ENCODE results near the gene PTK6.

PTK6 gene

DNA sequence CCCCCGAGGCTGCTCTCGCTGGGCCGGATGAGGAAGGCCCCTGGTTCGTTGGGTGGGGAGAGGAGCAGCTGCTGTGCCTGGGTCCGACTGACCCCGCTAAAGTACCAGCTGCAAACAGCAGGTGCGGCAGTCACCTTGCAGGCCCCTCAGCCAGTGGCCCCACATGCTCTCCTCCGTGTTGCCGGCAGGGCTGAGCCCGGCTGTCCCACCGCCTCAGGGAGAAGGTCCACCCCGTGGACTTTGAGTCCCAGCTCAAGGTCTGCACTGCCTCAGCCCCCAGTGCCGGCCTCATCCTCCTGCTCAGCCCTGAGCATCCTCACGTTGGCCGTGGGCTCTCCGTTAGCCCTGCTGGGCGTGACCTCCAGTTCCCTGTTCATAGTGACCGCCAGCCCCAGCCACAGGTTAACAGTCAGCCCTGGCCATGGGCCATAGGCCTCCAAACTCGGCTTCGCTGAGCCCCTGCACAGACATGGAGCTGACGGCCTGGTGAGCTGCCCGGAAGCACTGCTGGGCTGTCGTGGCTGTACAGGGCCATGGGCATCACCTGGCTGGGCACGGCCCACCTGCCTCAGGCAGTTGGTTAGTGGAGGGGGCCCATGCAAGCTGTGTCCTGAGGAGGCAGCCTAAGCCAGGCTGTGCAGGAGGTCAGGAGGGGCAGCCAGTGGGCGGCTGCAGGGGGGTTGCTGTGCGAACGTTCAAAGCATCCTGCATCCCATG lies 7.2 kb upstream of the PTK6 start:
- H3K4me1 Mint-ChIP-seq: peaks cover 71% of the 10 kb centered on the region
- no peak overlapping the region for H3K4me3 Mint-ChIP-seq
- peaks cover 14% of the 10 kb centered on the region for H3K27me3 Mint-ChIP-seq
- H3K27ac Mint-ChIP-seq: no peak overlapping the region
- H3K36me3 Mint-ChIP-seq: no peaks in the 10 kb centered on the region
- no peaks in the 10 kb centered on the region for H3K9me3 Mint-ChIP-seq
- ATAC-seq: no peak

DNA sequence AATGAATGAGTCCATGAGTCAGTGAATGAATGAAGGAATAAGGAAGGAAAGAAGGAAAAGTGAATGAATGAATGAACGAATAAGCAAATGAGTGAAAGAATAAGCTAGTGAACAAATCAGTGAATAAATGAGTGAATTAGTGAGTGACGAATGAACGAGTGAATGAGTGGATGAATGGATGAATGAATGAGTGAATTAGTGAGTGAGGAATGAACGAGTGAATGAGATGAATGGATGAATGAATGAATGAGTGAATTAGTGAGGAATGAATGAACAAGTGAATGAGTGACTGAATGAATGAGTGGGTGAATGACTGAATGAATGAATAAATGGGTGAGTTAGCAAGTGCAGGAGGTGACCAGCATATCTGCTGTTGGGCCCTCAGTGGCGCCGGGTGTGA lies 6.6 kb upstream of the PTK6 start:
- H3K36me3 Mint-ChIP-seq: no peaks in the 10 kb centered on the region
- H3K4me3 Mint-ChIP-seq: no peak overlapping the region
- ATAC-seq: no peak
- H3K4me1 Mint-ChIP-seq: peaks cover 71% of the 10 kb centered on the region
- peaks cover 8% of the 10 kb centered on the region for H3K27me3 Mint-ChIP-seq
- H3K27ac Mint-ChIP-seq: no peak overlapping the region
- no peaks in the 10 kb centered on the region for H3K9me3 Mint-ChIP-seq

DNA sequence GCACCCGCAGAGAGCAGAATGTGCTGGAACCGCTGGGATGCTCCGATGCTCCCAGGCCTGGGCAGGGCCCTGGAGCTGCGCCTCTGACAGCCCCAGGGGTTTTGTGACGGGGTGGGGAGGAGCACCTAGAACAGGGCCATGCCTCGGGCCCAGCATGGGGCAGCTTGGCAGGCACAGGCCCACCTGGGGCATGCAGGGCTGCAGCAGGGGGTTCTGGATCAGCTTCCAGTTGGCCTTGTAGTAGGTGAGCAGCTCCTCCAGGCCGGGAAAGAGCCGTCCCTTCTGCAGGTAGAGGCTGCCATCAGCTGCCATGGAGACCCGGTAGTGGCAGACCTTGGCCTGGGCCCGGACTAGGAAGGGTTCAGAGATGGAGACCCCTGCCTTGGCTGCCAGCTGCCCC lies 6.0 kb upstream of the PTK6 start:
- Mint-ChIP-seq H3K36me3 (no peaks in the 10 kb centered on the region), H3K9me3 (no peaks in the 10 kb centered on the region), H3K4me1 (peaks cover 72% of the 10 kb centered on the region), H3K27ac (peak overlapping the region; percentile 84), H3K27me3 (peaks cover 8% of the 10 kb centered on the region), H3K4me3 (peak overlapping the region; percentile 69)
- ATAC-seq: peak; percentile 40

DNA sequence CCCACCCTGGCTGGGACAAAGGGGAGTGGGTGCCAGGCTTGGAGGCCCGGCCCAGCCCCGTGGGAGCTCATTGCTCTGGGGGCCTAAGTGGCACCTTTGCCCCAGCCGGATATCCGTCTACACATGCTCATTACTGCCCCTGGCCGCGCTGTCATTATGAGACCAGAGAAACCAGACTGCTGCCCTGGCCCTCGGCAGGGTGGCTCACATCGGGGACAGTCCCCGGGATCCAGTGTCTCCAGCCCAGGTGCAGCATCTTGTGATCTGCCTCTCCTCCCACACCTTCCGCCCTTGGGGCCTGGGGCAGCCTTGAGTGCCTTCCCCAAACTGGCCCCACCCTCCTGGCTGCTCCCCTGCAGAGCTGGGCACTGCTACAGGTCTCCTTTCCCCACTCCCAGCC lies 5.5 kb upstream of the PTK6 start:
- H3K36me3 Mint-ChIP-seq: no peaks in the 10 kb centered on the region
- H3K27me3 Mint-ChIP-seq: peaks cover 8% of the 10 kb centered on the region
- ATAC-seq: peak; percentile 84
- peak overlapping the region; percentile 84 for H3K27ac Mint-ChIP-seq
- peaks cover 77% of the 10 kb centered on the region for H3K4me1 Mint-ChIP-seq
- H3K9me3 Mint-ChIP-seq: no peaks in the 10 kb centered on the region
- peak overlapping the region; percentile 69 for H3K4me3 Mint-ChIP-seq

DNA sequence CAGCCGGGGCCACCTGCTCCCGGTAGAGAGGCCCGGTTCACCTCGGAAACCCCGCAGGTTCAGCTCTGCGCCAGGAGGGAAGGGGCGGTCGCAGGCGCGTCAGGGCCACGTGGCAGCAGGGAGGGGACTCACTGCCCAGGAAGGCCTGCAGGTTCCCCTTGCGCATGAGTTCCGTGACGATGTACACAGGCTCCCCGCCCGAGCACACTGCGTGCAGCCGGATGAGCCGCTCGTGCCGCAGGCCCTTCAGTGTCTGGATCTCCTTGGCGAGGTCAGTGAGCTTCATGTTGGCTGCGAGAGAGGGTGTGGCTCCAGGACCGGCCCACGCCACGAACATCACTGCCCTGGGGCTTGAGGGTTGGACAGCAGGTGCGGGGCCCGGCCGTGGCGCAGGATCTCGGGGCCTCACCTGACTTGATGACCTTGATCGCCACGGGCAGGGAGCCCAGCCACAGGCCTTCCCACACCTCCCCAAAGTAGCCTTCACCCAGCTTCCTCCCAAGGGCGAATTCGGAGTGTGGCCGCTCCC lies 4.9 kb upstream of the PTK6 start:
- Mint-ChIP-seq H3K27me3 (peaks cover 7% of the 10 kb centered on the region), H3K4me3 (peak overlapping the region; percentile 70), H3K9me3 (no peaks in the 10 kb centered on the region), H3K27ac (peak overlapping the region; percentile 84), H3K36me3 (no peaks in the 10 kb centered on the region), H3K4me1 (peaks cover 82% of the 10 kb centered on the region)
- ATAC-seq: peak; percentile 1

DNA sequence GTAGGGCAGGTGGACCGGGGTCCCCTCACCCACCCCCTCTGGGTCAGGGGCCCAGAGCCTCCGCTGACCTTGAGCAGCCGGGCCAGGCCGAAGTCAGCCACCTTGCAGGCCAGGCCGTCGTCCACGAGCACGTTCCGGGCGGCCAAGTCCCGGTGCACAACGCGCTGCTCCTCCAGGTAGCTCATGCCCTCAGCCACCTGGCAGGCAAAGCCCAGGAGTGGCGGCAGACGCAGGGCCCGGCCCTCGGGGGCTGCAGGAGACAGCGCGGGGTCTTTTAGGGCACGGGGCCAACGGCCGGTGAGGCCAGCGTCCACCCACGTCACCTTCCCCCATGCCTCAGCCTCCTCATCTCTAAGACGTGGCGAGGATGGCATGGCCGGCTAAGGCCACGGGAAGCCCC lies 4.2 kb upstream of the PTK6 start:
- no peaks in the 10 kb centered on the region for H3K36me3 Mint-ChIP-seq
- H3K4me1 Mint-ChIP-seq: peaks cover 83% of the 10 kb centered on the region
- no peaks in the 10 kb centered on the region for H3K9me3 Mint-ChIP-seq
- no peak overlapping the region for H3K4me3 Mint-ChIP-seq
- H3K27me3 Mint-ChIP-seq: peaks cover 3% of the 10 kb centered on the region
- ATAC-seq: no peak
- H3K27ac Mint-ChIP-seq: no peak overlapping the region

DNA sequence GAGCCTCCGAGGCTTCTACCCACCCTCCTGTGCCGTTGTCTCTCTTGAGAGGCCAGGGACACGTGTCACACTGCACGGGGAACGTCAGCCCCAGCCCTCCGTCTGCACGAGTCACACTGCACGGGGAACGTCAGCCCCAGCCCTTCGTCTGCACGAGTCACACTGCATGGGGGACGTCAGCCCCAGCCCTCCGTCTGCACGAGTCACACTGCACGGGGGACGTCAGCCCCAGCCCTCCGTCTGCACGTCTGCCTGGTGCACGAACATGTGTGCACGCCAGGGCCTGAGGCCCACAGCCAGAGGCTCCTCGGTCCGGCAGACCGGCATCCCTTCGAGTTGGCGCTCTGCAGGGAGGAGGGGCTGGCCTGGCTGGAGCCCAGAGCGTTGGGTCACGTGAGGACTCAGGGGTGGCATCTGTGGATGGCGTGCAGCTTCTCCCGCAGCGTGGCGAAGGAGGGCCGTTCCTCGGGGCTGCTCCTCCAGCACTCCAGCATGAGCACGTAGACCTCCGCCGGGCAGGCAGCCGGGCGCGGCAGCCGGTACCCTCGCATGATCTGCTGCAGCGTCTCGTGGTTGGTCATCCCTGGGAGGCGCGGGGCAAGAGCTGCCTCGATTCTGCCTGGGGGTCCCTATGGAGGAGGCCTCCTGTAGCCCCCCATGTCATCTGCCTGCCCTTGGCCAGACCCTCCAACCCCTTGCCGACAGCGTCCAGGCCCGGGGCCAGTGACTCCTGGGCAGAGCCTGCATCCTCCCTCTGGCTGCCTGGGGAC lies 3.4 kb upstream of the PTK6 start:
- Mint-ChIP-seq H3K4me3 (no peak overlapping the region), H3K4me1 (peaks cover 81% of the 10 kb centered on the region), H3K27me3 (peaks cover 8% of the 10 kb centered on the region), H3K27ac (no peak overlapping the region), H3K36me3 (no peaks in the 10 kb centered on the region), H3K9me3 (no peaks in the 10 kb centered on the region)
- ATAC-seq: no peak

DNA sequence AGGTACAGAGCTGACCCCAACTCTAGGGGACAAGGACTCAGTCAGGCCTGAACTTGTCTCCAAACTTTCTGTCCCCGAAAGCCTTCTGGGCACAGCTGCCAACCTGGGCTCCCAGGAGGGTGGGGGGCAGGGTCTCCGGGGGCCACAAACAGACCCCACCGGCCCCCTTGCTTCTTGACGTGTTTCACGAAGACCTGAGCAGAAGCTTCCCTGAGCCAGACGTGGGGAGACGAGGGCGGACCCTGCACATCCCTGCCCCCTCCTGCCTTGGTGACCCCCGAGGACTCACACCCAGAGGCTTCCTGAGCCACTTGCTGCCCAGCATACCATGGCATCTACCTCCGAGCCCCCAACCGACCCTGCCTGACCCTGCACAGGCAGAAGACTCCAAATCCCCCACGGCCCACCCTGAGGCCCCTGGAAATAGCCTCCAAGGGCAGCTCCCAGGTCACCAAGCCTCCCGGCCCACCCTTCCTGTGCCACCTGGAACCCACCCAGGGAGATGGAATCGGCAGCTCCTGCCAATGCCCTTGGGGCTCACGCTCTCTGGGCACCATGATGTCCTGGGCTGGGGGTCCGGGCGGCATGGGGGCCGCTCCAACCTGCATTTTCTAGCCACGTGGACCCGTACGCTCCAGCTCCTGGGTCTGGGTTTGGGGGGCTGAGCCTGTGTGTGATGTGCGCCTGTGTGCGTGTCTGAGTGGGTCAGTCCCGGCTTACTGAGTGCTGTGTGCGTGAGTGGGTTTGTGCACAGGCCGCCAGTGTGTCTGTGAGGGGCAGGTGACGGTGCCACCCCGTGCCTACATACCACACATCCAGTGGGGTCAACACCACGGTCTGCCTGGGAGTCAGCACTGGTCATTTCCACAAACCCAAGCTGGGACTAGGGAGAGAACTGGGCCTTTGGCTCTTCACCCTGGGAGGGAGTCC lies 2.5 kb upstream of the PTK6 start:
- no peaks in the 10 kb centered on the region for H3K9me3 Mint-ChIP-seq
- peaks cover 8% of the 10 kb centered on the region for H3K27me3 Mint-ChIP-seq
- no peak for ATAC-seq
- H3K27ac Mint-ChIP-seq: peak overlapping the region; percentile 60
- no peaks in the 10 kb centered on the region for H3K36me3 Mint-ChIP-seq
- peaks cover 72% of the 10 kb centered on the region for H3K4me1 Mint-ChIP-seq
- H3K4me3 Mint-ChIP-seq: no peak overlapping the region

DNA sequence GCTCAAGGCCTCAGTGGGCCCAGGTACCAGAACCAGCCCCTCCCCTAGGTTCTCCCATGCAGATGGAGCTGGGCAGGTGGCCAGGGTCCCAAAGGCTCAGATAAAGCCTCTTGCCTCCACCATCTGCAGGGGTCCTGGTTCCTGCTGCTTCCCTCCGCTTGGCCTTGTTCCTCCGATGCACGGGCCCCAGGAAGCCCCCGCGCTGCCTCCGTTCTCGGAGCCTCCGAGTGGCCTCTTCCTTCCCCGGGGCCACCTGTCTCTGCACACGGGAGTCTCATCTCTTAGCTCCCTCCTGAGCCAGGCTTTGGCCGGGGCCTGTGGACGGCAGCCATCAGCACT lies 1.9 kb upstream of the PTK6 start:
- Mint-ChIP-seq H3K27me3 (peaks cover 8% of the 10 kb centered on the region), H3K9me3 (no peaks in the 10 kb centered on the region), H3K4me1 (peaks cover 66% of the 10 kb centered on the region), H3K4me3 (no peak overlapping the region), H3K27ac (peak overlapping the region; percentile 60), H3K36me3 (no peaks in the 10 kb centered on the region)
- no peak for ATAC-seq

DNA sequence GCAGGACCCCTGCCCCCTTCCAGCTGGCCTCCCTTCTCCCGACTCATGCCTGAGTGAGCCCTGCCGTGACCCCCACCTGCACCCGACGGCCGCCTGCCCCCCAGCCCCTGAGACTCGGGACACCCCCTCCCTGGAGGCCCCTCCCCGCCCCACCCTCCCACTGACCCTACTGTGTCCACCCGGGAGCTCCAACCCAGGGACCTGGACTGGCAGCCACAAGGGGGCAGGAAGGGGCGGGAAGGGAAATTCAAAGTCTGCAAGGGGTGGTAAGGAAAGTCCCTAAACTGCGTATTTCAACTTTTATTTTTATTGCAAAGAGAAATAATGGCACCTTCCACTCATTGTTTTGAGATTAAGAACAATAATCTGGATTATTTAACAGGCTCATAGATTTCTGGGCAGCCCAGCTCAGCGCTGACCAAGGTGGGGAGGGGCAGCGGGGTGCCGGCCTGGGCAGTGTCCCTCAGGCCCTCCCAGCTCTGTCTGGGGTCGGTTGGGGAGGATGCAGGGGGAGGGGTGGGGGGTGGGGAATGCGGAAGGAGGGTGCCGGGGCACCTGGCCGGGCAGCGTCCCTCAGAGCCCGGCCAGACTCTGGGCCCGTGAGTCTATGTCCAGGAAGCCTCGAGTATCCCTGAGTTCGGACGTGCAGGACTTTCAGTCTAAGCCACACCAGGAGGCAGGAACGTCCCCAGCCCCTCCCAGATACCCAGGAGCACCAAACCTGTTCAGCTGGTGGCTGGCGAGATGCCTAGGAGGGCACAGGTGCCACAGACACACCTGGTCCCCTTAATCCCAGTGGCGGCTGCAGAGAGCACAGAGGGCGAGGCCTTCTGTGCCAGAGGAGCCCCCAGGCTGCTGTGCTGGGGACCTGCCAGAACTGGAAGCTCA lies 1.3 kb upstream of the PTK6 start:
- H3K27ac Mint-ChIP-seq: peak overlapping the region; percentile 60
- peak overlapping the region; percentile 70 for H3K4me3 Mint-ChIP-seq
- H3K9me3 Mint-ChIP-seq: no peaks in the 10 kb centered on the region
- no peaks in the 10 kb centered on the region for H3K36me3 Mint-ChIP-seq
- peaks cover 13% of the 10 kb centered on the region for H3K27me3 Mint-ChIP-seq
- H3K4me1 Mint-ChIP-seq: peaks cover 59% of the 10 kb centered on the region
- ATAC-seq: no peak

DNA sequence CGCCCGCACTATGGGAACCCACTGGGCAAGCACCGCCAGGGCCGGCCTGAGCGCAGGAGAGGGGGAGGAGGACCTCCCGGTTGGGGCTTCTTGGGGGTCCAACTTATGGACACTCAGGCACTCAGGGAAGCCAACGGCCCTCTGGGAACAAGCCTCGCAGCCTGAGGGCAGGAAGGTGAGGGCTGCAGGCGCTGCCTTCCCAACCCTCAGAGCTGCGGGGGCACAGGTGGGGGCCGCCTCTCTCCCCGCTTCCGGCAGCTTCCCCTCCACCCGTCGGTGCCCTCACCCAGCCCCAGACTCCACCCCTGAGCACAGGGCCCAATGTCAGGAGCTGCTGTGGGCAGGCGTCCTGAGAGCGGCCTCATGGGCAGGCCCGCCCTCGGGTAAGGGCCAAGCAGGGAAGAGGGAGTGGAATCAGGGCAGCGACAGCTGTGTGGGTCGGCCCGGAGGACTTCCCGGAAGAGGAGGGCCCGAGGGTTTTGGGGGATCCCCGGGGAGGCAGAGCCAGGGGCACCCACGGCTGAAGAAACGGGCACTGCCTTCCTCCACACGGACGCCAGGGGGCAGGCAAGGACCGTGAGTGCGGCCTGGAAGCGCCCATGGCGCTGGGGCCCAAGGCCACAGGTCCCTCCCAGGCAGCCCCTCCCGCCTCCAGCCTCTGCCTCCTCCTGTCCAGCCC lies 488 bp upstream of the PTK6 start:
- Mint-ChIP-seq H3K4me1 (peaks cover 52% of the 10 kb centered on the region), H3K27me3 (peaks cover 21% of the 10 kb centered on the region), H3K4me3 (peak overlapping the region; percentile 70), H3K36me3 (no peaks in the 10 kb centered on the region), H3K9me3 (no peaks in the 10 kb centered on the region), H3K27ac (peak overlapping the region; percentile 60)
- ATAC-seq: peak; percentile 92

DNA sequence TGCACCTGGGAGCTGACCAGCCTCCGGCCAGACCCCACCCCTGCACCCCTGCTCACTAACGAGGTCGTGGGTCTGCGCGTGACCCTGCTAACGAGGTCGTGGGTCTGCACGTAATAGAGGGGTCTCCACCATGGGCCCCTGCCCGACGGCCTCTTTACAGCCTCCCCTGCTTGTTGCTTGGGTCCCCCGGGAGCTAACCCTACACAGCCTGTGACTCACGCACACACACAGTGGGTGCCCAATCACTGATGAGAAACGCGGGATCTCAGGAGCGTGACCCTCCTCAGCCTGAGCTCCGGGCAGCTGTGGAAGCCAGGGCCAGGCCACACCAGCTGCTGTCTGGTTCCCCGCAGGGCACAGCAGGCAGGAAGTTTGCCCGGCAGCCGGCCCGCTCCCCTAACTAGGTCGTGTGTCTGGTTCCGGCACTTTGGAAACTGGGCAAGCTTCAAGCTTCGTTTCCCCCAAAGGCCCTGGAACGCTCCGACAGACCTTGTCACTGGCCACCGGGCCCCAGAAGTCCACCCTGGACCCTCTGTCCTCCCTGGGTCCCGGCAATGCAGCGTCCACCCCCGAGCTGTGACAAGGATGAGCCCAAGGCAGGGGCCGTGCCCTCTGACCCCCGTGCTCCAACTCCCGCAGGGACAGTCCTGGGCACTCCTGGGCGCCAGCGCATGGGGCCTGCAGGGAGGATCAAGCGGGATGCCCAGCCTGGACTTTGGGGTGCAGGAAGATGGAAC lies 767 bp downstream of the PTK6 start:
- Mint-ChIP-seq H3K4me1 (peaks cover 42% of the 10 kb centered on the region), H3K36me3 (no peaks in the 10 kb centered on the region), H3K27me3 (peaks cover 33% of the 10 kb centered on the region), H3K27ac (peak overlapping the region; percentile 60), H3K4me3 (peak overlapping the region; percentile 70), H3K9me3 (peaks cover 4% of the 10 kb centered on the region)
- ATAC-seq: no peak

DNA sequence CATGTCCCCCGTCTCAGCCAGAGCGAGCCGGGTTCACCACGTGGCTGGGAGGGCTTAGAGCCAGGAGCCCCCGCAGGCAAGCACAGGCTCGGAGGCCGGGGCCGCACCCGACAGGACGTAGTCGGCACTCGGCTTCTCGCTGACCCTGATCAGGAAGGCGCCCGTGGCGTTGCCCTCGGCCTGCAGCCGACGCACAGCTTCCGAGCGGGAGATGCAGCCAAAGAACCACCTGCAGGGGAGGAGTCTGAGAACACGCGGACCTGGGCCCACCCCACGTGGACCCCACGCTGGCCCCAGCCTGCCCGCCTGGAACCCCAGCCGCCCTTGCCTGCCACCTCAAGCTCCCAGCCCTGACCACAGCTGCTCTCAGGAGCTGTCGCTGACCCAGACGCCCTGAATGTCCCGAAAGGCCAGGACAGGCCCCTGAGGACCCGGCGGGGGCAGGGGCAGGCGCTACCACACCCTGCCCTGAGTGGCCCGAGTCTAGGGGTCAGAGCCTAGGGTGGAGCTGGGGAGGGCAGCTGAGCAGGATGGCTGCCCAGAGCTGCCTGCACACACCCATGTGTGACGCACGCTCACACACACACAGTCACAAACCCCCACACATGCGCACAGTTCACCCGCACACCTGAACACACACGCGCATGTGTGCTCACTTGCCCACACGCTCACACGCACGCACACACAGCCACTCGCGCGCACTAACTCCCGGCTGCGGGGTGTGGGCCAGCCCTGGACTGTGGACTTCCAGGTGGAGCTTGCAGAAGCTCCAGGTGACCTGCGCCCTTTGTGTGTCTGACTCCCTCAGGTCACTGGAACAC lies 2.1 kb downstream of the PTK6 start:
- no peak for ATAC-seq
- H3K36me3 Mint-ChIP-seq: no peaks in the 10 kb centered on the region
- peaks cover 4% of the 10 kb centered on the region for H3K9me3 Mint-ChIP-seq
- H3K4me1 Mint-ChIP-seq: peaks cover 37% of the 10 kb centered on the region
- H3K27me3 Mint-ChIP-seq: peaks cover 36% of the 10 kb centered on the region
- H3K4me3 Mint-ChIP-seq: no peak overlapping the region
- H3K27ac Mint-ChIP-seq: no peak overlapping the region
